ENCODE results near the gene CDH13. TPM values are rescaled to one million over a fixed set of nuclear protein-coding genes. Genes with fewer than 3 reads are reported as not detected.

The CDH13 gene
- total RNA-seq, 1 donor from 2014 or later = 14.3 TPM

DNA sequence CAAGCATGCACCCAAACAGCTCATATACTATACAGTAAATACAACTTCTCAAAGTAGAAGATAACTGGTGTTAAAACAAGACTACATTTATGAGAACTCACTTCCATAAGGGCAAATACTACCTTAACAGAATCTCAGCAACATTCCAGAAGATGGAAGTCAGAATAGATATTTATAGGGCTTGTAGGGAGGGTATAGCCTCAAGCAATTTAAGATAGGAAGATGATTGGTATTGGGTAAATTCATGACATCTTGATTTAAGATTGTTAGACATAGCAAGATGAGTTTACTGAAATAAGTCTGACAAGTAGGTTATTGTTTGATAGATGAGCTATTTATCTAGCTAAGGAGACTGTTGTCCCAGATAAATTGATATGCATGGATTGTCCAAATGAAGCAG lies 250.2 kb downstream of the CDH13 start:
- Histone ChIP-seq H3K9me3 (no peaks in the 10 kb centered on the region), H3K4me3 (no peak overlapping the region), H3K36me3 (no peaks in the 10 kb centered on the region), H3K4me1 (no peaks in the 10 kb centered on the region), H3K27ac (no peak overlapping the region), H3K27me3 (ENCODE audit: low read depth) (no peaks in the 10 kb centered on the region)
- DNase-seq = no peak
- TF ChIP-seq, protein P1, sequence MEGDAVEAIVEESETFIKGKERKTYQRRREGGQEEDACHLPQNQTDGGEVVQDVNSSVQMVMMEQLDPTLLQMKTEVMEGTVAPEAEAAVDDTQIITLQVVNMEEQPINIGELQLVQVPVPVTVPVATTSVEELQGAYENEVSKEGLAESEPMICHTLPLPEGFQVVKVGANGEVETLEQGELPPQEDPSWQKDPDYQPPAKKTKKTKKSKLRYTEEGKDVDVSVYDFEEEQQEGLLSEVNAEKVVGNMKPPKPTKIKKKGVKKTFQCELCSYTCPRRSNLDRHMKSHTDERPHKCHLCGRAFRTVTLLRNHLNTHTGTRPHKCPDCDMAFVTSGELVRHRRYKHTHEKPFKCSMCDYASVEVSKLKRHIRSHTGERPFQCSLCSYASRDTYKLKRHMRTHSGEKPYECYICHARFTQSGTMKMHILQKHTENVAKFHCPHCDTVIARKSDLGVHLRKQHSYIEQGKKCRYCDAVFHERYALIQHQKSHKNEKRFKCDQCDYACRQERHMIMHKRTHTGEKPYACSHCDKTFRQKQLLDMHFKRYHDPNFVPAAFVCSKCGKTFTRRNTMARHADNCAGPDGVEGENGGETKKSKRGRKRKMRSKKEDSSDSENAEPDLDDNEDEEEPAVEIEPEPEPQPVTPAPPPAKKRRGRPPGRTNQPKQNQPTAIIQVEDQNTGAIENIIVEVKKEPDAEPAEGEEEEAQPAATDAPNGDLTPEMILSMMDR (IDR thresholded peaks at IDR 0.05) = no peak
- no peak for ATAC-seq
- intact Hi-C loops (cut with DNase I) = no loop called here

- DNase-seq = no peak
- ATAC-seq = no peak
- Histone ChIP-seq H3K4me1 (no peaks in the 10 kb centered on the region), H3K27ac (no peak overlapping the region), H3K9me3 (no peaks in the 10 kb centered on the region), H3K36me3 (no peaks in the 10 kb centered on the region), H3K4me3 (no peak overlapping the region), H3K27me3 (ENCODE audit: low read depth) (no peaks in the 10 kb centered on the region)
- TF ChIP-seq, protein P1 (IDR thresholded peaks at IDR 0.05) = no peak
- intact Hi-C loops (cut with DNase I) = no loop called here
These were observed 251.7 kb downstream of the CDH13 start for GRCh38 chr16:82878466-82878865.

GRCh38 chr16:82880346-82880745 lies 253.6 kb downstream of the CDH13 start:
- TF ChIP-seq, protein P1 (IDR thresholded peaks at IDR 0.05) = no peak
- Histone ChIP-seq H3K4me3 (no peak overlapping the region), H3K27me3 (ENCODE audit: low read depth) (no peaks in the 10 kb centered on the region), H3K9me3 (no peaks in the 10 kb centered on the region), H3K27ac (no peak overlapping the region), H3K4me1 (no peaks in the 10 kb centered on the region), H3K36me3 (no peaks in the 10 kb centered on the region)
- no peak for DNase-seq
- intact Hi-C loops (cut with DNase I) = no loop called here
- no peak for ATAC-seq

DNA sequence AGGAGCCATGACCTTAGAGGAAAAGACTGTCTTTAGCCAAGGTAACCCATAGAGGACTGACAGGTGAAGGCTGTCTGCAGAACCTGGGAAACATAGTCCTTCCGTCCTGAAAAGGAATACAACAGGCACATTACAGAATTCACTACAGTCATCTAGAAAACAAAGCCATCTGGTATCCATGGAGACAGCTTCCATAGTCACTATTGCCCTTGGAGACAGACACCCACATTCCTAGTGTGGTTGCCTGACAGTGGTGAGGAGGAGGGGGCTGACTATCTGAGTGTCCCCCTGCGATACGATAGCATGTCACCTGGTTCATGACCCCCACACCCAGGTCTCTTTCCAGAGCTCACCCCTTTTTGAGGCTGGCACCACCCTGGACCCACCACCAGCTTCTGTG lies 254.7 kb downstream of the CDH13 start:
- Histone ChIP-seq H3K27ac (no peak overlapping the region), H3K9me3 (no peaks in the 10 kb centered on the region), H3K4me3 (no peak overlapping the region), H3K36me3 (no peaks in the 10 kb centered on the region), H3K4me1 (no peaks in the 10 kb centered on the region), H3K27me3 (ENCODE audit: low read depth) (no peaks in the 10 kb centered on the region)
- ATAC-seq (no peak), DNase-seq (no peak)
- intact Hi-C loops (cut with DNase I) = no loop called here
- TF ChIP-seq, protein P1 (IDR thresholded peaks at IDR 0.05) = no peak

DNA sequence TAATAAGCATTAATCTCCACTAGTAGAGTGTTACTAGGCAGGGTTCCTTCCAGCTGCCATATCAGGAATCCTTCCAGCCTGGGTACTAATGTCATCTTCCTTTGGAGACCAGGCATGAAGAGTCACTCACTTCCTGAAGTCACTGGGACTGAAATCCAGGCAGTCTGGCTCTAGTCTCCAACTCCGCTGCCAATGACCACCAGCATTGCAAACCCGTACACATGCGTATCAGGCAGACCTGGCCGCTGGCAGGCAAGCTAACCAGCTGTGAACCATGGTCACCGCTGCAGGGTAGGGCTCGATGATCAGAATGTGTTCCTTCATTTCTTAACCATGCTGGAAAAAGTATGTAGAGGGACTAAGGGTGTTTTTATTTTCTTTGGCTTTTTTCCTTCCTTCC lies 255.5 kb downstream of the CDH13 start:
- H3K36me3 ChIP-seq = no peaks in the 10 kb centered on the region
- DNase-seq (no peak), ATAC-seq (no peak)
- TF ChIP-seq, protein P1 (IDR thresholded peaks at IDR 0.05) = no peak
- H3K9me3 ChIP-seq = no peaks in the 10 kb centered on the region
- no peak overlapping the region for H3K4me3 ChIP-seq
- H3K27me3 ChIP-seq (ENCODE audit: low read depth) = no peaks in the 10 kb centered on the region
- intact Hi-C loops (cut with DNase I) = no loop called here
- no peak overlapping the region for H3K27ac ChIP-seq
- H3K4me1 ChIP-seq = no peaks in the 10 kb centered on the region
